HG02870 (cell line): ENCODE data around the gene UVRAG.
"Not testable (repeated sequence)": the region's sequence is repeated elsewhere in the genome, so short reads cannot be mapped to it uniquely, and the experiment has no call there.

Source experiments
- ATAC-seq: cut with Tn5 transposase; IDR thresholded peaks from one replicate; pipeline ENCODE4 v1.9.1; 2021; ENCODE audit warnings: mild to moderate bottlenecking, moderate library complexity; ENCODE audit not compliant: unreplicated experiment

UVRAG gene

GRCh38 chr11:75873417-75874221, 58.6 kb downstream of the UVRAG start:
- ATAC-seq: peak; percentile 78

- ATAC-seq: no peak
Measured at GRCh38 chr11:75874684-75875341, 59.8 kb downstream of the UVRAG start.

GRCh38 chr11:75877327-75877726, 62.3 kb downstream of the UVRAG start:
- ATAC-seq: not testable (repeated sequence)

GRCh38 chr11:75877931-75878330, 62.9 kb downstream of the UVRAG start:
- not testable (repeated sequence) for ATAC-seq

GRCh38 chr11:75878933-75879332, 63.9 kb downstream of the UVRAG start:
- ATAC-seq: no peak

GRCh38 chr11:75879737-75880136, 64.7 kb downstream of the UVRAG start:
- no peak for ATAC-seq

GRCh38 chr11:75880343-75880742, 65.3 kb downstream of the UVRAG start:
- ATAC-seq: not testable (repeated sequence)

- ATAC-seq: no peak
Measured at GRCh38 chr11:75884321-75884720, 69.3 kb downstream of the UVRAG start.

- ATAC-seq: no peak
Measured at GRCh38 chr11:75888416-75888815, 73.4 kb downstream of the UVRAG start.

- no peak for ATAC-seq
Measured at GRCh38 chr11:75891947-75892739, 77.1 kb downstream of the UVRAG start.

GRCh38 chr11:75893251-75893650, 78.2 kb downstream of the UVRAG start:
- ATAC-seq: no peak

- ATAC-seq: no peak
Measured at GRCh38 chr11:75894036-75894585, 79.1 kb downstream of the UVRAG start.

- no peak for ATAC-seq
Measured at GRCh38 chr11:75896843-75897419, 81.9 kb downstream of the UVRAG start.

GRCh38 chr11:75898871-75899270, 83.9 kb downstream of the UVRAG start:
- no peak for ATAC-seq

GRCh38 chr11:75899806-75900205, 84.8 kb downstream of the UVRAG start:
- no peak for ATAC-seq

- no peak for ATAC-seq
Measured at GRCh38 chr11:75900848-75901247, 85.8 kb downstream of the UVRAG start.

- ATAC-seq: no peak
Measured at GRCh38 chr11:75902631-75903030, 87.6 kb downstream of the UVRAG start.

- no peak for ATAC-seq
Measured at GRCh38 chr11:75903276-75903675, 88.3 kb downstream of the UVRAG start.

GRCh38 chr11:75905434-75905833, 90.4 kb downstream of the UVRAG start:
- ATAC-seq: no peak

GRCh38 chr11:75907906-75908527, 93.0 kb downstream of the UVRAG start:
- ATAC-seq: no peak
